HCT116 (cell line): Measurements from ENCODE around the gene RIMBP2.

Experiments used
- CTCF ChIP-seq, 3 experiments: fragments of 200-600 bp in 1 of 3; sonication (generic) in 1 of 3; IDR thresholded peaks in 2 of 3; conservative IDR thresholded peaks in 1 of 3; 2 replicates each; pipeline ENCODE4 v1.5.1; 2012 to 2017; ENCODE audit warnings: low read depth in 2 of 3, low read length in 2 of 3, antibody characterized with exemption in 1 of 3, borderline replicate concordance in 1 of 3, control low read depth in 1 of 3, mild to moderate bottlenecking in 1 of 3, mixed read lengths in 1 of 3, mixed run types in 1 of 3, moderate library complexity in 1 of 3; ENCODE audit not compliant: insufficient read depth in 1 of 3
- EGR1 ChIP-seq: IDR thresholded peaks from 2 replicates; pipeline ENCODE4 v1.6.1; 2012; ENCODE audit warnings: low read depth
- EZH2 ChIP-seq: fragments of 200-600 bp; sonication (generic); IDR thresholded peaks from 2 replicates; pipeline ENCODE4 v1.6.1; 2017; ENCODE audit warnings: antibody characterized with exemption, mixed run types
- EZH2phosphoT487 ChIP-seq: fragments of 200-600 bp; IDR thresholded peaks from 2 replicates; pipeline ENCODE4 v1.6.1; 2018; ENCODE audit warnings: antibody characterized with exemption, borderline replicate concordance
- JUND ChIP-seq: IDR thresholded peaks from 2 replicates; pipeline ENCODE4 v1.6.1; 2012
- MAX ChIP-seq: IDR thresholded peaks from 2 replicates; pipeline ENCODE4 v1.6.1; 2012
- POLR2A ChIP-seq: IDR thresholded peaks from 2 replicates; pipeline ENCODE4 v1.7.0; 2011; ENCODE audit warnings: borderline replicate concordance; ENCODE audit not compliant: insufficient read depth, insufficient read length; ENCODE audit errors: extremely low read depth
- POLR2AphosphoS5 ChIP-seq: IDR thresholded peaks from 2 replicates; pipeline ENCODE4 v1.6.1; 2011; ENCODE audit warnings: mild to moderate bottlenecking, low read depth, low read length, moderate library complexity
- SIN3A ChIP-seq: IDR thresholded peaks from 2 replicates; pipeline ENCODE4 v1.6.1; 2012; ENCODE audit warnings: low read depth
- YY1 ChIP-seq: IDR thresholded peaks from 2 replicates; pipeline ENCODE4 v1.6.1; 2011; ENCODE audit warnings: low read length, low read depth, moderate library complexity, mild to moderate bottlenecking; ENCODE audit not compliant: insufficient replicate concordance; ENCODE audit errors: extremely low read depth
- ZNF274 ChIP-seq: fragments of 200-500 bp; sonication (Bioruptor generic); IDR thresholded peaks from 2 replicates; pipeline ENCODE4 v1.6.1; 2014; ENCODE audit warnings: mild to moderate bottlenecking, low read depth, low read length, inconsistent platforms
- TF ChIP-seq, protein P1 (sequence below): IDR thresholded peaks from 2 replicates; pipeline ENCODE4 v1.6.1; 2011; ENCODE audit warnings: mild to moderate bottlenecking, low read length, moderate library complexity; ENCODE audit not compliant: insufficient replicate concordance; ENCODE audit errors: extremely low read depth

DNA sequence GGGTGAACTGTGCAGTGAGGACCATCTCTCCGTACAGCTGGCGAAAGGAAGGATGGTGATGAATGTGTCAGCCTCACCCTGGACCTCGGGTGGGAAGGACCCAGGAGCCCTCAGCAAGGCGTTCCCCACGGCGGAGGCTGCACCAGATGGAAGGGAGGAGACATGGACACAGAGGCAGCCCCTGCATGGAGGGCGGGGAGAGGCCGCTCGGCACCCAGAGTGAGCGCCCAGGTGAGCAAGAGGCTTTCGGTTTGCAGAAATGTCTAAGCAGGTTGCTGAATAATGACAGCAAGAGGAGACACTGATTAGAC is 268.5 kb downstream of the RIMBP2 start:
- TF ChIP-seq ZNF274 = no peak
- no peak for TF ChIP-seq CTCF (IDR thresholded peaks at IDR 0.05 in 2 of 3, conservative IDR thresholded peaks at IDR 0.05 in 1 of 3; ENCODE audit: borderline replicate concordance in 1 of 3, insufficient read depth in 1 of 3, low read depth in 2 of 3, low read length in 2 of 3)
- TF ChIP-seq MAX = no peak
- no peak for TF ChIP-seq EZH2
- no peak for TF ChIP-seq SIN3A
- TF ChIP-seq JUND = no peak
- TF ChIP-seq, protein P1, sequence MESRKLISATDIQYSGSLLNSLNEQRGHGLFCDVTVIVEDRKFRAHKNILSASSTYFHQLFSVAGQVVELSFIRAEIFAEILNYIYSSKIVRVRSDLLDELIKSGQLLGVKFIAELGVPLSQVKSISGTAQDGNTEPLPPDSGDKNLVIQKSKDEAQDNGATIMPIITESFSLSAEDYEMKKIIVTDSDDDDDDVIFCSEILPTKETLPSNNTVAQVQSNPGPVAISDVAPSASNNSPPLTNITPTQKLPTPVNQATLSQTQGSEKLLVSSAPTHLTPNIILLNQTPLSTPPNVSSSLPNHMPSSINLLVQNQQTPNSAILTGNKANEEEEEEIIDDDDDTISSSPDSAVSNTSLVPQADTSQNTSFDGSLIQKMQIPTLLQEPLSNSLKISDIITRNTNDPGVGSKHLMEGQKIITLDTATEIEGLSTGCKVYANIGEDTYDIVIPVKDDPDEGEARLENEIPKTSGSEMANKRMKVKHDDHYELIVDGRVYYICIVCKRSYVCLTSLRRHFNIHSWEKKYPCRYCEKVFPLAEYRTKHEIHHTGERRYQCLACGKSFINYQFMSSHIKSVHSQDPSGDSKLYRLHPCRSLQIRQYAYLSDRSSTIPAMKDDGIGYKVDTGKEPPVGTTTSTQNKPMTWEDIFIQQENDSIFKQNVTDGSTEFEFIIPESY = no peak
- TF ChIP-seq YY1 = no peak
- no peak for TF ChIP-seq POLR2A
- no peak for TF ChIP-seq EZH2phosphoT487
- TF ChIP-seq POLR2AphosphoS5 = no peak
- no peak for TF ChIP-seq EGR1
